Measurements from ENCODE around the gene HAAO.

Gene HAAO

GRCh38 chr2:42806786-42807185 lies 14.4 kb upstream of the HAAO start:
- no peak overlapping the region for H3K4me3 ChIP-seq (ENCODE audit: low read length)
- TF ChIP-seq, protein P1, sequence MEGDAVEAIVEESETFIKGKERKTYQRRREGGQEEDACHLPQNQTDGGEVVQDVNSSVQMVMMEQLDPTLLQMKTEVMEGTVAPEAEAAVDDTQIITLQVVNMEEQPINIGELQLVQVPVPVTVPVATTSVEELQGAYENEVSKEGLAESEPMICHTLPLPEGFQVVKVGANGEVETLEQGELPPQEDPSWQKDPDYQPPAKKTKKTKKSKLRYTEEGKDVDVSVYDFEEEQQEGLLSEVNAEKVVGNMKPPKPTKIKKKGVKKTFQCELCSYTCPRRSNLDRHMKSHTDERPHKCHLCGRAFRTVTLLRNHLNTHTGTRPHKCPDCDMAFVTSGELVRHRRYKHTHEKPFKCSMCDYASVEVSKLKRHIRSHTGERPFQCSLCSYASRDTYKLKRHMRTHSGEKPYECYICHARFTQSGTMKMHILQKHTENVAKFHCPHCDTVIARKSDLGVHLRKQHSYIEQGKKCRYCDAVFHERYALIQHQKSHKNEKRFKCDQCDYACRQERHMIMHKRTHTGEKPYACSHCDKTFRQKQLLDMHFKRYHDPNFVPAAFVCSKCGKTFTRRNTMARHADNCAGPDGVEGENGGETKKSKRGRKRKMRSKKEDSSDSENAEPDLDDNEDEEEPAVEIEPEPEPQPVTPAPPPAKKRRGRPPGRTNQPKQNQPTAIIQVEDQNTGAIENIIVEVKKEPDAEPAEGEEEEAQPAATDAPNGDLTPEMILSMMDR (conservative IDR thresholded peaks at IDR 0.05; ENCODE audit: low read length) = no peak
- no peak for DNase-seq (ENCODE audit: low read depth)

- TF ChIP-seq, protein P1 (conservative IDR thresholded peaks at IDR 0.05; ENCODE audit: low read length) = no peak
- no peak for DNase-seq (ENCODE audit: low read depth)
- H3K4me3 ChIP-seq (ENCODE audit: low read length) = no peak overlapping the region
Observed at GRCh38 chr2:42804891-42805290, 12.5 kb upstream of the HAAO start.

DNA sequence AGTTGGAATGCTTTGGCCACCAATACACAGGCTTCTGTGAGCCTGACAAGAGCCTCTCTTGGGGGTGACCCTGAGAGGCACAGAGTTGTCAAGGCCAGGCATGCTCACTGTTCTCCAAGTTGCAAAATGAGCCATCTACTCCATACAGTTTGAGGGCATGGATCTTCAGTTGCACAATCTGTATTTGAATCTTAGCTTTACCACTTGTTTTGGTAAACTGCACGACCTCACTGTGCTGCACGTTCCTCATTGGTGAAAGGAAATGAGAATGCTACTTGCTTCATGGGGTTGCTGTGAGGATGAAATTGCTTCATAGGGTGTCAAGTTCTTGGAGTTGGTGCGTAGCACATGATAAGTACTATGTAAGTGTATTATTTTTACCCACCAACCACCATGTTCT lies 12.0 kb upstream of the HAAO start:
- TF ChIP-seq, protein P1 (conservative IDR thresholded peaks at IDR 0.05; ENCODE audit: low read length) = no peak
- H3K4me3 ChIP-seq (ENCODE audit: low read length) = no peak overlapping the region
- DNase-seq (ENCODE audit: low read depth) = peak; percentile 53

DNA sequence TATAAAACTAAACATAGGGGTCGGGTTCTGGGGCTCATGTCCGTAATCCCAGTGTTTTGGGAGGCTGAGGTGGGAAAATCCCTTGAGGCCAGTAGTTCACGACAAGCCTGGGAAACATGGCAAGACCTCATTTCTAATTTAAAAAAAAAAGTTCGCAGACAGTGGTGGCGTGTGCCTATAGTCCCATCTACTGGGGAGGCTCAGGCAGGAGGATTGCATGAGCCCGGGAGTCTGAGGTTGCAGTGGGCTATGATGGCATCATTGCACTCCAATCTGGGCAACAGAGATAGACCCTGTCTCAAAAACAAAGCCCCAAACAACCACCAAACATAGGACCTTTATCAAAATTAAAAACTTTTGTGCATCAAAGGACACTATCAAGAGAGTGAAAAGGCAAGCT lies 9.8 kb upstream of the HAAO start:
- no peak overlapping the region for H3K4me3 ChIP-seq (ENCODE audit: low read length)
- DNase-seq (ENCODE audit: low read depth) = no peak
- TF ChIP-seq, protein P1 (conservative IDR thresholded peaks at IDR 0.05; ENCODE audit: low read length) = no peak

GRCh38 chr2:42801381-42801780 lies 9.0 kb upstream of the HAAO start:
- DNase-seq (ENCODE audit: low read depth) = peak; percentile 52
- TF ChIP-seq, protein P1 (conservative IDR thresholded peaks at IDR 0.05; ENCODE audit: low read length) = no peak
- no peak overlapping the region for H3K4me3 ChIP-seq (ENCODE audit: low read length)

DNA sequence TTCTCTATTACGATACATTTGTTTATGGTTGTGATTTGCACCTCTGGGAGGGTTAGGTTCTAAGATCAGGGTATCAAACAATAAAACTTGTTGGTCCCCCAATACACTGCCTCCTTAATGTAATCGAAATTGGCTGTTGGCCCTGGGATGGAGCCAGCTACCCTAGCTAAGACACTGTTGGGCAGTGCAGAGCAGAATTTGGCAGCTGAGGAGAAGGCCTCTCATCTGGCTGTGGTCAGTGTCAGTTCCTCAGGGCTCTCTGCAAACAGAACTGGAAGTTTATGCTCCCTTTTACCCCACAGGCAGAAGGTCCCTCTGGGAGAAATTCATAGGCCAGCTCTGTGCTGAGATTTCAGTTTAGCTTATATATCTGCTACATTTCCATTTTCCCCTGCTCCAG lies 8.6 kb upstream of the HAAO start:
- DNase-seq (ENCODE audit: low read depth) = peak; percentile 31
- TF ChIP-seq, protein P1 (conservative IDR thresholded peaks at IDR 0.05; ENCODE audit: low read length) = no peak
- H3K4me3 ChIP-seq (ENCODE audit: low read length) = no peak overlapping the region

- TF ChIP-seq, protein P1 (conservative IDR thresholded peaks at IDR 0.05; ENCODE audit: low read length) = no peak
- H3K4me3 ChIP-seq (ENCODE audit: low read length) = no peak overlapping the region
Observed at GRCh38 chr2:42800461-42800962, 8.1 kb upstream of the HAAO start.

More at GRCh38 chr2:42800461-42800962, 8.1 kb upstream of the HAAO start:
- no peak for DNase-seq (ENCODE audit: low read depth)
